BE2C (cell line): ENCODE results near the gene LHFPL6.

ENCODE experiments used
- DNase-seq: peaks from one replicate; pipeline ENCODE4 v3.0.0-alpha.2; 2020
- H3K27me3 ChIP-seq: fragments of 250-450 bp; sonication (Bioruptor Pico); 2 replicates; pipeline ENCODE4 v1.5.1; 2020; ENCODE audit warnings: mild to moderate bottlenecking
- H3K36me3 ChIP-seq: fragments of 250-450 bp; sonication (Bioruptor Pico); 2 replicates; pipeline ENCODE4 v1.5.1; 2020; ENCODE audit warnings: mild to moderate bottlenecking
- H3K4me1 ChIP-seq: fragments of 250-450 bp; sonication (Bioruptor Pico); 2 replicates; pipeline ENCODE4 v1.5.1; 2020
- H3K4me3 ChIP-seq: 2 replicates; pipeline ENCODE4 v1.5.1; 2011; ENCODE audit warnings: low read depth, low read length
- H3K9me3 ChIP-seq: fragments of 250-450 bp; sonication (Bioruptor Pico); 2 replicates; pipeline ENCODE4 v1.5.1; 2020
- TF ChIP-seq, protein P1 (sequence below): IDR thresholded peaks from 2 replicates; pipeline ENCODE4 v1.5.1; 2012; ENCODE audit warnings: mild to moderate bottlenecking, low read depth, low read length

The LHFPL6 gene

GRCh38 chr13:39397896-39398265 is 205.1 kb downstream of the LHFPL6 start:
- H3K36me3 ChIP-seq: no peaks in the 10 kb centered on the region
- no peak for DNase-seq
- TF ChIP-seq, protein P1, sequence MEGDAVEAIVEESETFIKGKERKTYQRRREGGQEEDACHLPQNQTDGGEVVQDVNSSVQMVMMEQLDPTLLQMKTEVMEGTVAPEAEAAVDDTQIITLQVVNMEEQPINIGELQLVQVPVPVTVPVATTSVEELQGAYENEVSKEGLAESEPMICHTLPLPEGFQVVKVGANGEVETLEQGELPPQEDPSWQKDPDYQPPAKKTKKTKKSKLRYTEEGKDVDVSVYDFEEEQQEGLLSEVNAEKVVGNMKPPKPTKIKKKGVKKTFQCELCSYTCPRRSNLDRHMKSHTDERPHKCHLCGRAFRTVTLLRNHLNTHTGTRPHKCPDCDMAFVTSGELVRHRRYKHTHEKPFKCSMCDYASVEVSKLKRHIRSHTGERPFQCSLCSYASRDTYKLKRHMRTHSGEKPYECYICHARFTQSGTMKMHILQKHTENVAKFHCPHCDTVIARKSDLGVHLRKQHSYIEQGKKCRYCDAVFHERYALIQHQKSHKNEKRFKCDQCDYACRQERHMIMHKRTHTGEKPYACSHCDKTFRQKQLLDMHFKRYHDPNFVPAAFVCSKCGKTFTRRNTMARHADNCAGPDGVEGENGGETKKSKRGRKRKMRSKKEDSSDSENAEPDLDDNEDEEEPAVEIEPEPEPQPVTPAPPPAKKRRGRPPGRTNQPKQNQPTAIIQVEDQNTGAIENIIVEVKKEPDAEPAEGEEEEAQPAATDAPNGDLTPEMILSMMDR: no peak
- no peaks in the 10 kb centered on the region for H3K27me3 ChIP-seq
- H3K4me1 ChIP-seq: no peaks in the 10 kb centered on the region
- H3K9me3 ChIP-seq: no peaks in the 10 kb centered on the region
- no peak overlapping the region for H3K4me3 ChIP-seq

- no peaks in the 10 kb centered on the region for H3K9me3 ChIP-seq
- no peak for DNase-seq
- TF ChIP-seq, protein P1: no peak
- H3K4me3 ChIP-seq: no peak overlapping the region
- H3K36me3 ChIP-seq: no peaks in the 10 kb centered on the region
- H3K4me1 ChIP-seq: no peaks in the 10 kb centered on the region
- H3K27me3 ChIP-seq: no peaks in the 10 kb centered on the region
Measured at GRCh38 chr13:39397226-39397895, 205.6 kb downstream of the LHFPL6 start.

- H3K9me3 ChIP-seq: no peaks in the 10 kb centered on the region
- no peak for DNase-seq
- TF ChIP-seq, protein P1: no peak
- no peaks in the 10 kb centered on the region for H3K27me3 ChIP-seq
- H3K36me3 ChIP-seq: no peaks in the 10 kb centered on the region
- no peaks in the 10 kb centered on the region for H3K4me1 ChIP-seq
- no peak overlapping the region for H3K4me3 ChIP-seq
Measured at GRCh38 chr13:39394796-39395678, 208.0 kb downstream of the LHFPL6 start.

DNA sequence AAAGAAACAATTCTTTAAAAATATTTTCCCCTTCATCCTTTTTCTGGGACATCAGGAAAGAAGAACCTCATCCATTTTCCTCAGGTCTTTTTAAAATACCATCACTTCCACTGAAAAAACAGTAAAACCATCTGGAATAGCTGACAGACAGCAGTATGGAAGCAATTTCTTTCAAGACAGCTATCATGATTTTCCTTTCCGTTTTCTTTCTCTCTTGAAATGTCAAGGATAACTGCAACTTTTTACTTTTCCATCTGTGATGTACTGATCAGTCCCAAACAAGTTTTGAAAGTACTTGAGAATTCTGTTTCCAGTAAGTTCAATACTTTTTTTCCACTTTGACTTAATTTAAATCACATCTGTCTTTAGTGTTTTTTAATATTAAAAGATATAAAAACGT is 211.2 kb downstream of the LHFPL6 start:
- TF ChIP-seq, protein P1: no peak
- H3K9me3 ChIP-seq: no peaks in the 10 kb centered on the region
- no peak for DNase-seq

DNA sequence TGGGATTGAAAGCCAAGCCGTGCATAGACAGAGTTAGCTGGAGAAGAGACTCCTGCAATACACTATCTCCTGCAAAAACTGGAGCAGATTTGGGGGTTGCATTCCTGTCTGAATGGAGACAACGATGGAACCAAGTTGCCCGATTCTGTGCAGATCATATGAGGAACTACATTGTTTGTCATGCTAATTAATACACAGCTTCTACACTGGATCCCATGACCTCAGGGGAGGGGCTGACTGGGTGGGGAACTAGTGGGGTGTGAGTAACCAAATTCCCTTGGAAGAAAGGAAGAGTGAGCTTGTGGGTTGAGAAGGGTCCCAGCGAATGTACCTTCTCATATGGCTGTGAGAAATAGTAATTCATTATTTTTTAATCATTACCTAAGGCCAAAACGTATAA is 214.0 kb downstream of the LHFPL6 start:
- no peak for DNase-seq
- no peaks in the 10 kb centered on the region for H3K4me1 ChIP-seq
- TF ChIP-seq, protein P1: no peak
- H3K36me3 ChIP-seq: no peaks in the 10 kb centered on the region
- no peak overlapping the region for H3K4me3 ChIP-seq
- H3K27me3 ChIP-seq: no peaks in the 10 kb centered on the region
- H3K9me3 ChIP-seq: no peaks in the 10 kb centered on the region

More for the DNA sequence above, 211.2 kb downstream of the LHFPL6 start:
- Histone ChIP-seq H3K36me3 (no peaks in the 10 kb centered on the region), H3K4me3 (no peak overlapping the region), H3K27me3 (no peaks in the 10 kb centered on the region), H3K4me1 (no peaks in the 10 kb centered on the region)
